NB4 (cell line): ENCODE measurements around the gene PHOSPHO2.

Source experiments
- CTCF ChIP-seq: IDR thresholded peaks from one replicate; pipeline ENCODE4 v1.5.1; 2012; ENCODE audit warnings: low read depth, low read length
- POLR2A ChIP-seq: IDR thresholded peaks from 2 replicates; pipeline ENCODE4 v1.6.1; 2011; ENCODE audit warnings: mild to moderate bottlenecking; ENCODE audit not compliant: insufficient read length; ENCODE audit errors: extremely low read depth

- TF ChIP-seq CTCF (no peak), POLR2A (no peak)
Measured at GRCh38 chr2:169649278-169649677, 45.0 kb upstream of the PHOSPHO2 start.
